CD4-positive, alpha-beta T cell treated with Interferon alpha-2 for 1 hour (primary cell): Measurements from ENCODE around the gene MAGI1.
"Not testable (repeated sequence)": the region's sequence is repeated elsewhere in the genome, so short reads cannot be mapped to it uniquely, and the experiment has no call there.

Experiments used
- DNase-seq, 2 donors: peaks; one replicate each; pipeline ENCODE4 v3.0.0-alpha.2; 2020 to 2022

The MAGI1 gene

DNA sequence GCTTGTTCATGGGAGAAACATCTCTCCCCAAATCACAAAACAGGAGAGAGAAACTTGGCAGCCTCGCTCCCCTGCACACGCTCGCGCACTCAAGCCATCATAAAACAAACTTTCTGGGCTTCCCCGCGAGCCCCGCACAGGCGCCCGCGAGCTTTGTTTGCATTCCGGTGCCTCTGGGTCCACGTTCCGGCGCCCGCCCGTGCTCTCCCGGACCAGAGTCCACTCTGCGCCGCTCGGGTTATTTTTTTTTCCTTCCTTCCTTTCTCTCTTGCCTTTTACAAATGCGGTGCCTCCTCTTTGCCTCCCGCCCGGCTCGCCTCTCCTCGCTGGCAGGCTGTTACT lies 363 bp downstream of the MAGI1 start:
- no peak for DNase-seq

DNA sequence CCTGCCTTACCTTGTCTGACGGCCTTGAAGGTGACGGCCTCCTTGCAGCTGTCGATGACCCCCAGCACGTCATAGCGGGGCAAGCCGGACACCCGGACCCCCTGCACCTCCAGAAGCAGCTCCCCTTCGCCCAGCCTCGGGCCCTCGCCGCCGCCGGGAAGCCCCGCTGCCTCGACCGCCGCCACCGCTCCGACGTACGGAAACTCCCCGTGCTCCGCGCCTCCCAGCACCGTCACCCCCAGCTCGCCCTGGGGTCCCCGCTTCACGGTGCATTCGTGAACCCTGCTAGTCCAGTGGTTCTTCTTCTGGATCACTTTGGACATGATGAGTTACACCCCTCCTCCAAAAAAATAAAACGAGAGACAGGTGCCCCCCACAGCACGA lies 740 bp downstream of the MAGI1 start:
- DNase-seq: no peak

DNA sequence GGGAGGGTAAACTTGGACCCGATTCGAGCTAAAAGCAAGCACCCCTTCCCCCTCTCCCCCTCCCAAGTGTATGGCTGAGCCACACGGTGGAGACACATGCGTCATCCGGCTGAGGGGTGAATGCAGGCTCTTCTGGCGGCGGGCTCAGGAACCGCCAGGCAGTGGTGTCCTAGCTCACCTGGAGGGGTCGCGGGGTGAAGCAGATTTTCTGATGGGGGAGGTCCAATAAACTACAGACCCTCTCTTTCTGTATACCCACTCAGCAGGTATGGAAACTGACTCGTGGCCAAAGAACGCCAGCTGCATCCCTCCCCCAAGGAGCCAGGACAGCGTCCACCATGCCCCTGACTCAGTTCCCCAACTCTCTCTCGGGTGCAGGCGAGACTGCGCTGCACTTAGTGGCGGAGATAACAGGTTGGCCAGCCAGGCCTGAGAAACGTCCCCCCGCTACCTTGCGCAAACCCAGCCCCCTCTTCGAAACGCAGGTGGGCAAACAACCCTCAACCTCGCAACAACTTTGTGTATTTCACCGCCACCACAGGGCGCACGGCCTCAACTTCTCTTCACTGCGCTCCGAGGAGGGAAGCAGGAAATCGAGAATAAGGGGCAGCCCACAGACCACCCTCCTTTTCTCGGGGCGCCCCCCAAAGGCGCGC lies 1.3 kb downstream of the MAGI1 start:
- no peak for DNase-seq

DNA sequence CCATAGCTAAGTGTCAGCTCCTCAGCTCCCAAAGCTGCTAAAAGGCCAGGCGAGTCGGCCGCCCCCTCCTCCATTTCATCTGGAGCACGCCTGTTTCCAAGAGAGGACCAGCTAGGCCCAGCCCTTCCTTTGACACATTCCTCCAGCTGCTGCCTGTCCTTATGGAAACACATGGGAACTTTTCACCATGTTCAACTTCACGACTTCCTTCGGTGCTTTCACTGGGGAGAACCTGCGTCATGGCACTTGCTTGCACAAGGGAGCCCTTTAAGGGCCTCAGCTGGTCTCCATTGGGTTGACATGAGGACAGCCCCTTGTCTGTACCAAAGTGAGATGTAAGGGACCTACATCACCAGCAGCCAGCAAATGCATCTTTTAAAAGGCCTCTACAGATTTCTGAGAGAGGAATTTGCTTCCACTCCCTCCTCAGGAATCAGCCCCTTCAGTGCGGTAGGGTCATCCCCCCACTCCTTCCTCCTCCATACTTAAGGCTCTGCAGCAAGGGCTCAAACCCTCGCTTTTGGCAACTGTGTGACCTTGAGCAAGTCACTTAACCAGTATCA lies 2.1 kb downstream of the MAGI1 start:
- no peak for DNase-seq

DNA sequence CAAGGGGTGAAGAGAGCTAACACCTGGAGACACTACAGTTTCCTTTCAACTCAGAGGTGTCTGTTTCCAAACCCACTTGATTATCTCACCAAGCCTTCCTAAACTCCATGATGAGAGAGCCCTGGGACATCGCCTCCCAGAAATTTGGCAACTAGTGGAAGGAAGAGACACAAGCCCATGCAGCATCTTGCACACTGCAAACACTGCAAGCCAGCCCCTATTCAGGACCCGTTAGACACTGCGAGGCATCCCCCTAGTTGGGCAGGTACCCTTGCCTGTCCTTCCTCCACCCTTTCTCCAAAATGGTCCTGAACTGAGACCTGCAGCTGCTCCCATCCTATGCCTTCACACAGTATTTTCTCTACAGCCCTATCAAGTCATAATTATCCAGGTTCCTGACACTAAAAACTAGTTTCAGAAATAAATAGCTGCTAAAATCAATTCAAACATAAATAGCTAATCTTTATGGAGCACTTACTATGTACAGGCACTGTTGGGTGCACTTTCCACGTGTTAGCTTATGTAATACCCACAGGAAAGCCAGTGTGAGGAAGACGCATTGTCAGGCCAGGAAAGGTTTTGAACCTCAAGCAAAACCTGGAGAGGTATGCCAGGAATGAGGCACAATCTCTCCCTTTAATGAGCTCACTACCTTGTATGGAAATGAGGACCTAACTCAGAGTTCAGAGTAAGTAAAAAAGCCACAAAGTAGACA lies 2.8 kb downstream of the MAGI1 start:
- no peak for DNase-seq

DNA sequence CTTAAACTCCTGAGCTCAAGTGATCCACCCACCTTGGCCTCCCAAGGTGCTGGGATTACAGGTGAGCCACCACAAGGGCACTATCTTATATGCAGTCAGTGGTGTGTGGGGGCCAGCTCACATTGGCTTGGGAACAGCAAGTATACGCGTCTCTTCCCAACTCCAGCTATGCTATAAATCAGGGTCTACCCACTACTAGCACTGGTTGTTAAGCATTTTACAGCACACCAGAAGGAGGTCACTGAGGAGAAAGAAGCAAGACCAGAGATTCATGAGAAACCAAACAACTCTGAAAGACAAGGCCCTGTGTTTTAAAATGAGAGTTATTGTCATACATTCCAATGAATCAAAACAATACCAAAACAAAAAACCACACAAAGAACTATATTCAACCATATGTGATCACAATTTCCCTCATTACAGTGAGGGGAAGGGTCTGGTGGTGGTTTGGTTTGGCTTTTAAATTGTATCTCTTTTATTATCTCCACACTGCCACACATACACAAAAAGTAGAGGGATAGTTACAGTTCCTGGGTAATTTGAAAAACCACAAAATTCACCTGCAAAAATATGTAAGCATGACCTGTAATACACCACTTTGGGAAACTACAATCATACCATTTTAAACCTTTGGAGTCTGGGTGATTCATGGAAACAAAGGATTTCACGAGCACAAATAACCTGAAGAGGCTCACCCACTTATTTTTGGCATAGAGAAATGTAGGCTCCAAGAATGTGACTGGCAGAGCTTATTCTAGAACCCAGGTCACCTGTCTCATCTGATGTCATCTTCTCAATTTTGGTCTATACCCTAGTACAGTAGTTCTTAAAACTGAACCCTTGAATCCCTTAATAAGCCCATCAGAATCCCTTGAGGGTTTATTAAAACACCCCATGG lies 5.2 kb downstream of the MAGI1 start:
- DNase-seq: no peak

DNA sequence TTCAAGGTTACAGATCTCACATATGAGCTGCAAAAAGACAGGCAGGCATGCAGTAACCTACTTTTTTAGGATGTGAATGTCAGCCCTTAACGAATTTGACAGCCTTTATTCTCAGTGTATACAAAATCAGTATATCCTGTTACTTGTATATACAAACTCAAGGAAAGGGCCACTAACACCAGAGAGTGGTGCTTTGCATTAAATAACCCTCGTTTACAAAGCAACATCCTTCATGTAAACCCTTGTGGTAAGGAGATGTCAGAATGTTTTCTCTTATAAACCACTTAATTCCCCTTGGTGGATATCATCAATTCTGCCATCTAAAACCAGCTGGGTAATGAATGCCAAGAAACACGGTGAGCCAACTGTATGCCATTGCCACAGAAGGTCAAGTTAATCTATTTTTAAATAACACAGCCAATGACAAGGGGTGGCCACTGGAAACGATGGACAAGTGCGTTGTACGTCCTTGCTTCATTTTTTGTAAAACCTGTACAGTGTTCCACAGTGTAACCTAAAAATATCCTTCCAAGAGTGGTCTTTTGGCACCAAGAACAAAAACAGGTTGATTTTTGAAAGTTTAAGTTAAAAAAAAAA lies 7.5 kb downstream of the MAGI1 start:
- no peak for DNase-seq

DNA sequence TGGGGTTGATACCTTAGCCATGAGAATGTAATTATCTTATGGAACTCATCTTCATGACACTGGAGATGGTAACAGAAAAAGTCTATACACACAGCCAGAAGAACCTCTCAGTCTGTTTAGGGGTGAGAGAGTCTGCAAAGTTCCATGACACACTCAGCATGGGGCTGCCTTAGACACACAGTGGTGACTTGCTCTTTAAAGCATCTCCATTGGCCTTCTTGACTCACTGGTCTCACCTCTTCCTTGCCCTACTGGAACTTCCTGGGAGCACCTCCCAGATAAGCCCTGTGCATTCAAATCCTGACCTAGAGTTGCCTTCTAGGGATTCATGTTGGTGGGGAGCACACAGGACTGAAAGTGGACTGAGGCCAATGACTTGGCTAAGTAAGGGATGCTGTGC lies 9.3 kb downstream of the MAGI1 start:
- no peak for DNase-seq

DNA sequence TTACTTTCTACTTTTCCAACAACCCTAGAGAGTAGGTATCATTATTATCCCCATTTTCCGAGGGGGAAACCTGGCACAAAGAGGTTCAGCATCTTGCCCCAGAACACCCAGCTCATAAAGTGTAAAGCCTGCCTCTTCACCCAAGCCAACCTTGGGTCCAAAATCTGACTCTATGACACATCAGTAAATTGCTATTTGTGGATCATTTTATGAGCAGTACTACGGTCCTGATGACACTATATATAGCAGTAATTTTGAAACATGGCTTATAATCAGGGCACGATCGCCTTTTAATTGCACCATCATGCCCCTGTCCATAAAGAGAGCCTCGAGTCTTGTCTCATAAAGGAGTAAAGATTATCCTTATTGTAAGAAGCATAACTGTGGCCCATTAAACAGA lies 9.7 kb downstream of the MAGI1 start:
- DNase-seq: no peak

DNA sequence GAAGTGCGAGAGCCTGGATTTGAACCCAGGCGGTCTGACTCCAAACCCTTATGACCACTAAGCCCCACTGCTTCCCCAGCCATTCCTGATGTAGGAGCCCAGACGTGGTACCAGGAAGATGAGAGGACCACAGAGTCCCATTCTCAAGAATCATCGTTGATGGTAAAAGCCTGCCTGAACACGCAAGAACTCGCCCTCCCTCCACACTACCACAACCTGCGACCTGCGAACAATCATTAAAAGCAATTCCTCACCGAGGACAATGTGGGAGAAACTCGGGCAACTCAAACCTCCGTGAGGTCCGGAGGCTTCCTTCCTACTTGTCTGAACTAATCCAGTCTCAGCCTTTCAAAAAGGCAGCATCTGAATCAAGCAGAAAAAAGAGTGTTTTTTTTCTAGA lies 10.3 kb downstream of the MAGI1 start:
- no peak for DNase-seq

DNA sequence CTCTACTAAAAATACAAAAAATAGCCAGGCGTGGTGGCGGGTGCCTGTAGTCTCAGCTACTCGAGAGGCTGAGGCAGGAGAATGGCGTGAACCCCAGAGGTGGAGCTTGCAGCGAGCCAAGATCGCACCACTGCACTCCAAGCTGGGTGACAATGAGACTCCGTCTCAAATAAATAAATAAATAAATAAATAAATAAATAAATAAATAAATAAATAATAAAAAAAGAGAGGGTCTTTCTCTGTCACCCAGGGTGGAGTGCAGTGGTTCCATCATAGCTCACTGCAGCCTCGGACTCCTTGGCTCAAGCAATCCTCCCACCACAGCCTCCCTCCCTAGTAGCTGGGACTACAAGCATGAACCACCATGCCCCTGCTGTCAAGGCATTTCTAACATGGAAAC lies 11.6 kb downstream of the MAGI1 start:
- not testable (repeated sequence) for DNase-seq

DNA sequence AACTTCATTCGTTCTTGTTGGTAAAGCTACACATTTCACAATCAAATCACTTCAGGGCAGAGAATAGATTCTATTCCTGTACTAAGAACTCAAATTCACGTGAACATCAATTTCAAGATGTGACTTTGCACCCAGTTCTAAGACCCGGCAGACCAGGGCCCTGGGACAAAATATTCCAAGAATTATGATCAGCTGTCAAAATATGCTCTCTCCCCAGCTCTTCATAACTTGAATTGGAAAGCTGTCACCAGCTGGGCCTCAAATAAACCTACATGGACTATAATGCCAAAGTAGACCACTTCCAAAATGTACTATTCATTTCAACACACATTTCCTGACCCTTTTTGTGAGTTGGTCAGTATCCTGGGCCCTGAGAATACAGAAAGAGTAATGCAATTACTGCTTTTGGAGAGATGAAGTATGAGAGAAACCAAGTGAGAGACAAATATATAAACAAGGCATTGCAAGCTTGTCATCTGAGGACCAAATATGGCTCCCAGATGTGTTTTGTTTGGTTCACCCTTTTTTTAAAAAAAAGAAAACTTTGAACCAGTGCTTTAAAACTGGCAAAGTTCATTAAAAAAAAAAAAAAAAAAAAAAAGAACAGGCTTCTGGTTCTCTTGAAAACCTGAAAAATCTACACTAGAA lies 14.9 kb downstream of the MAGI1 start:
- DNase-seq: no peak

DNA sequence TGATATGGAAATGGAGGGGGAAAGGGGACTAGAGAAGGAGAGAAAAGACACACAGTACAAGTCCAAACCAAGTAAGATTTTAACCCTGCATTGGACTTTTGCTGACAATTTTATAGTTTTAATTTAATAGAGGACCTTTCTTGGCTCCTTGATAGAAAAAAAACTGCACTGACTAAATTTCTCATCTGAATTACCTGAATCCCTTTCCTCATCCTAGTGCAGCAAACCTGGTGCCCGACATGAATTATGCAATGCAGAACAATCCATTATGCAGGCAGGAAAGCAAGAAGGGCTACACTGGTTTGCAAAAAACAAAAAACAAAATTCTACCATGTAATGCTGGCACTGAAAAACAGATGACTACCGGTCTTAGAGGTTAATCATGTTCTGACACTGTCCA lies 15.5 kb downstream of the MAGI1 start:
- no peak for DNase-seq

DNA sequence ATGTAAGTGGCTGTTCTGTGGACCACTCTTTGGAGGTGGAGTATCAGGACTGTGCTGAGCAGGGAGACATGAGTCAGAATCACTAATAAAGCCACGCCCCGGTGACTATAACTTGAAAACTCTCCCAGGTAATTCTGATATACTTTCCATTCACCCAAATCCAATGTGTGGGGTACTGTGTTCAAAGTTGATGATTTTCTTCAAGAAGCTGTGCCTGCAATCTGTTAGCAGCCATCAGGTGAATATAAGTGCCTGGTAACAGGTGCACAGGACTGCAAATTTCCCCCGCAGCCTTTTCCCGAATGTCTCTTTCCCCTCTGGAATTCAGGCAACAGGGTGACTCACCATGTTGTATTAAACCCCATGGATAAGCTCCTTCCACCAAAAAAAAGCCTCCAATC lies 17.0 kb downstream of the MAGI1 start:
- no peak for DNase-seq

DNA sequence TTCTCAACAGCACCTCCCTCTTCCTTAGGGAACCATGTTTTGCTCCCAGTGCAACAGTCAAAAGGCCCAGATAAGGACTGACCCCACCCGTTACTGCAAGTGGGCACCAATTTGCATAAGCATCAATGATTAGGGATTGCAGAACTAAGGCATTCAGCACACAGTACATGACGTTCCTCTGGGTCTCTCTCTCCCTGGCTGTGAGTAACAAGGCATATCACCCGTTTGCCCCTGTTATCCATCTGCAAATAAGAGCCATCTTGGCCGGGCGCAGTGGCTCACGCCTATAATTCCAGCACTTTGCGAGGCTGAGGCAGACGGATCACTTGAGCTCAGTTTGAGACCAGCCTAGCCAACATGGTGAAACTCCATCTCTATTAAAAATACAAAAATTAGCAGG lies 18.8 kb downstream of the MAGI1 start:
- DNase-seq: no peak

DNA sequence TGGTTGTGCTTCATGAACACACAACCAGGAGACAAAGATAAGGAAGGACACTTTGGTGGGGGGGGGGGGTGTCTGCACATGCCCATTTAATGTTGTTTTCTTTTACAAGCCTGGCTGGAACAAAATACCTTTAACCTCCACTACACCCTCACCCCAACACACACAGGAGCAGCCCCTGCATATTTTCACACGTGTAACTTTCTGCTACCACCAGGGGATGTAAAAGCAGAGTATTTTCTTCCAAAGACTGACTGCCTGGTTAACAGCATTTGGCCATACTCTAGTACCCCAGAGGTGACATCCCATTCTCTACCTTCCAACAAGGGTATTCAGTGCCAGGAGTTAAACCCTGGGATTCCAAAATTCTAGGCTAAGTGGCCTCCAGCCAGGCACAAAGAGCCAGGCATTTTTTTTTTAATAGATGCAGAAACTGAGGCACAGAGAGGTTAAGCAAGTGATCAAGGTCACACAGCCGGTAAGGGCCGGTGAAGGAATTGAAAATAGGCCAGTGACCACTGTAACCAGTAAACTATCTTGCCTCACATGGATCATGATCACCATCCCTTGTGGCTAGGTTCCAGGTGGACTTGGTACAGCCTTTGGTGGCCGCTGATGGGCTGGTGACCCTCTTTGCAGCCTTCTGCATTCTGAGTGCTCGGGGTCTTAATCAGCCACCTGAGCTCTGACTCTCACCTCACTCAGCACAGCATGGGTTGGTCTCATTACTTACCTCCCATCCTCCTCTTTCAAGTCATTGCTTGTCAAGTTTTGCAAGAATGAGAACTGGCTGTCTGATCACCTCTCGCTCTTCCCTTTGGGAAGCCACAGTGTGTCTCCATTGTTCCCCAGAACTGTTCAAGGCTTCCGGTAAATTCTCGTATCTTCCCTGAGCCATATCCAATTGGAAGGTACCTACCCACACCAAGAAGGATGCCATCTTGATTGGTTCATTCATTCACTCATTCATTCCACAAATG lies 20.4 kb downstream of the MAGI1 start:
- DNase-seq: no peak

DNA sequence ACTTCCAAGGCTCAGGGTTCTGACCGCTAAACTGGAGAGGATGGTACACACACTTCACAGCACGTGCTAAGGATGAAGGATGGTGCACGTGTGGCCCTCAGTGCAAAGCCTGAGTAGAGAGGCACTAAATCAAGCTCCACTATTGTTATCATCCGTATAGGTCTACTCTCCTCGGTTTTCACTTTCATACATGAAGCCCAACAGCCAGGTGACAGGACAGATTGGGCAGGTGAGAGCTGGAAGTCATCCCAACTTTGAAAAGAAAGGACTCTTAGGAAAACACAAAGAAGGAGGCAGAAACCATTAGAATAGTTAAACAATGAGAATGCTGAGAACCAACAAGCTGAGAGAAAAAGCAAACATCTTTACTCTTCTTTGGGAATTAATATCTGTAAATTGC lies 21.1 kb downstream of the MAGI1 start:
- DNase-seq: no peak

DNA sequence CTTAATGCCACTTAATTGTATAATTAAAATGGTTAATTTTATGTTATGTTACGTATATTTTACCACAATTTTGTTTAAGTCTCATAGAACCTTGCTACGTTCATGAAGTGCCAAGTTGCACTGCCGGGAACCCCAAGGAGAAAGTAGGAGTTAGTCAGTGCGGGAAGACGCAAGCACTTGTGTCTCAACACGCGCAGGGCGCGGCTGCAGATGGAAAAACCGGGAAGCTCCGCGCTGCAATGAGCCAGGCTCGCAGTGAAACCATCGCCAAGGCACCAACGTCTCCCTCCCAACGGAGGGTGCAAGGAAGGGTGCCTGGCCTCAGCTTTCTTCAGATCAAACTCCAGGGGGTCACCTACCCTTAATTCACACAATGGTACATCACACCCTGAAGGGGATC lies 21.6 kb downstream of the MAGI1 start:
- no peak for DNase-seq

DNA sequence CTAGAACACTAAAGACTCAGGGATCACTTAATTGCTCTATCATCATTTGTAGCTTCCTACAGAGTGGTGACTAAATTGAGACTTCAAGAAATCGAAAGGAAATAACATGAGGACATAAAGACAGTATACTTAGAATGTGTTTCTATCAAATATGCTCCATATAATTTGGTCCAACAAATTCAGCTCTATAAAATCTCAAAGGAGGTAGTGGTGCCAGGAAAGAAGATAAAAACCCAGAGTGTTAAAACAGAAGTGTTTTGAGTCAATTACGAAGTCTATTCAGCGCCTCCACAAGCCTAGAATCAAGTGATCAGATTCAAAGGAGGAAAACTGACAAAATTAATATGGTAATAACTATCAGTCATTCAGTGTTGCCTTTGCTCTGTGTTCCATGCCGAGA lies 22.9 kb downstream of the MAGI1 start:
- no peak for DNase-seq

DNA sequence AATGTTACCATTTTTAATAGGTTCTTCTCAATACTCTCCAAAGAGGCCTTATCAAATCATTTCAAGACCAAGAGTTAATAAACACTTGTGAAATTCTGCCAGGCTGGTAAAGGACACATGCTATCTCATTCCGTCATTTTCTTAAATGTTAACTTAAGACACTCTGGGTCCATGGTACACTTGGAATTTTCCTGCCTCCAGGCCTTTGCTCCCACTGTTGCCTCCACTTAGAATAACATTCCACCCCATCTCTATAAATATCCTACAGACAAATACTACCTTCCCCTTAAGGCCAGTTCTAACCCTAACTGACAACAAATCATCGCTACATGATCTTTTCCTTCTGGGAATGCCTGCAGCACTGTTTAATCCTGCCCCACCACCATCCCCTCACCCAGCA lies 24.1 kb downstream of the MAGI1 start:
- no peak for DNase-seq

DNA sequence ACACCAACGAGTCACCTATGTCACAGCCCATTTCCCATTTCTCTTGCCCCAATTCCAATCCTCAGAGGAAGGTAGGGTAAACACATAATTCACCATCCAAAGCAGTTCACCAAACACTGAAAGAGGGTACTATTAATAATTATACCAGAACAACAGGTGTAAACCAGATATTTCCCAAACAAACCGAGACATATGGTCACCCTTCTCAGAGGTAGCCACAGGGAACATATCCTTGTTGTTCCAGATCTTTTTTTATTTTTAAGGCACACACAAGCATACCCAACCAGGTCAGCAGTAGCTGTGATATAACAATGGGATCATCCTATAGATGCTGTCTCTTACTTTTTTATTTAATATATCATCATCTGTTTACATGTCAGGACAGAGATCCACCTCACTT lies 24.7 kb downstream of the MAGI1 start:
- DNase-seq: no peak

DNA sequence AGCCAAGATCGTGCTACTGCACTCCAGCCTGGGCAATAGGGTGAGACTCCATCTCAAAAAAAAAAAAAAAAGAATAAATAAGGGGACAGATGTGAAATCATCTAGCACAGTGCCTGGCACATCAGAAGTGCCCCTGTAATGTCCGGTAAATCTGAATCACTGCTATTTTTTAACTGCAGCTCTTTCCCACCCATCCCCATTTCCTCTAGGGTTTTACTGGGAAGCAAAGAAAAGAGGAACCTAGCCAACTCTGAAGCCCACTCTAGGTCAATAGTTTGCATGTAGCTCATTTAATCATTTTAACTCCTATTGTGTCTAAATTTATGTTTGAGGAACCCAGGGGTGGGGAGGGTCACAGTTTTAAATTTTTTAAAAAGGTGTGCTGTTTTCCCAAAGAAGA lies 26.0 kb downstream of the MAGI1 start:
- no peak for DNase-seq
